Muscle of leg (tissue), 11 donors: ENCODE results near the gene ZNF726. TPM values are rescaled to one million over a fixed set of nuclear protein-coding genes. Genes with fewer than 3 reads are reported as not detected.
A peak's percentile ranks its signal among the peaks of the same experiment; 100 is the strongest.
"Not testable (repeated sequence)": the region's sequence is repeated elsewhere in the genome, so short reads cannot be mapped to it uniquely, and the experiment has no call there.

Source experiments
- DNase-seq: peaks from one replicate; pipeline ENCODE4 v3.0.0; 2013
- H3K27ac ChIP-seq: one replicate; pipeline ENCODE4 v1.5.1; 2013; ENCODE audit warnings: mild to moderate bottlenecking, low read length, control low read depth
- H3K27me3 ChIP-seq: one replicate; pipeline ENCODE4 v1.6.1; 2013; ENCODE audit warnings: low read length; ENCODE audit not compliant: control insufficient read depth, insufficient read depth
- H3K36me3 ChIP-seq: one replicate; pipeline ENCODE4 v1.6.1; 2013; ENCODE audit warnings: low read length; ENCODE audit not compliant: control insufficient read depth, insufficient read depth
- H3K4me1 ChIP-seq: one replicate; pipeline ENCODE4 v1.6.1; 2013; ENCODE audit warnings: low read length; ENCODE audit not compliant: control insufficient read depth, insufficient read depth
- H3K4me3 ChIP-seq: one replicate; pipeline ENCODE4 v1.5.1; 2013; ENCODE audit warnings: low read length, control low read depth
- H3K9me3 ChIP-seq: replicated peaks from 2 replicates; pipeline ENCODE4 v1.6.1; 2013; ENCODE audit warnings: low read depth, low read length; ENCODE audit not compliant: control insufficient read depth
- WGBS: methylation state at CpG from one replicate; pipeline ENCODE4 v1.1.5; 2013; ENCODE audit warnings: missing lambda C conversion rate; ENCODE audit not compliant: insufficient coverage; 5-methylcytosine and 5-hydroxymethylcytosine counted together
- polyA plus RNA-seq, 8 donors: library from polyadenylated mRNA; unstranded; fragments of 120-200 nt; gene quantifications; one replicate each; pipeline versions ENCODE4 v1.2.1 to v1.2.3, GENCODE V29; 2013; ENCODE audit warnings: inconsistent platforms in 1 of 8, low replicate concordance in 1 of 8; ENCODE audit not compliant: insufficient read length in 8 of 8, insufficient read depth in 1 of 8
- total RNA-seq: library from RNA; stranded (reverse); fragments of 120-200 nt; gene quantifications from one replicate; pipeline ENCODE4 v1.2.4, GENCODE V29; 2013

ZNF726 gene
- total and polyA plus RNA-seq, 9 donors: 3.3 to 5.7 (median 4.4) TPM

- H3K36me3 ChIP-seq, H3K4me1 ChIP-seq, H3K4me3 ChIP-seq, H3K9me3 ChIP-seq, H3K27ac ChIP-seq, DNase-seq, H3K27me3 ChIP-seq: not testable (repeated sequence)
- 94% methylated on average over 7 of the region's 15 CpGs for WGBS
Measured at GRCh38 chr19:23896096-23896495, 18.6 kb upstream of the ZNF726 start.

GRCh38 chr19:23896912-23897311 is 17.8 kb upstream of the ZNF726 start:
- Histone ChIP-seq H3K36me3 (no peaks in the 10 kb centered on the region), H3K27me3 (no peaks in the 10 kb centered on the region), H3K27ac (no peak overlapping the region), H3K4me3 (no peak overlapping the region), H3K9me3 (peaks cover 13% of the 10 kb centered on the region), H3K4me1 (no peaks in the 10 kb centered on the region)
- no peak for DNase-seq
- 50% methylated on average over 1 of the region's 1 CpG for WGBS

GRCh38 chr19:23901360-23901759 is 13.3 kb upstream of the ZNF726 start:
- 92% methylated on average over 2 of the region's 4 CpGs for WGBS
- no peaks in the 10 kb centered on the region for H3K4me1 ChIP-seq
- no peak overlapping the region for H3K27ac ChIP-seq
- H3K27me3 ChIP-seq: no peaks in the 10 kb centered on the region
- no peak overlapping the region for H3K4me3 ChIP-seq
- no peaks in the 10 kb centered on the region for H3K36me3 ChIP-seq
- DNase-seq: no peak
- peaks cover 24% of the 10 kb centered on the region for H3K9me3 ChIP-seq

- Histone ChIP-seq H3K9me3 (peaks cover 20% of the 10 kb centered on the region), H3K36me3 (no peaks in the 10 kb centered on the region), H3K4me3 (no peak overlapping the region), H3K4me1 (no peaks in the 10 kb centered on the region), H3K27me3 (no peaks in the 10 kb centered on the region), H3K27ac (no peak overlapping the region)
- 35% methylated on average over 2 of the region's 3 CpGs for WGBS
- no peak for DNase-seq
Measured at GRCh38 chr19:23904406-23904805, 10.3 kb upstream of the ZNF726 start.

GRCh38 chr19:23905771-23906170 is 8.9 kb upstream of the ZNF726 start:
- H3K9me3 ChIP-seq: peaks cover 15% of the 10 kb centered on the region
- 68% methylated on average over 3 of the region's 4 CpGs for whole genome bisulfite sequencing

GRCh38 chr19:23906835-23907234 is 7.9 kb upstream of the ZNF726 start:
- no peaks in the 10 kb centered on the region for H3K27me3 ChIP-seq
- H3K36me3 ChIP-seq: no peaks in the 10 kb centered on the region
- H3K9me3 ChIP-seq: peaks cover 11% of the 10 kb centered on the region
- H3K4me3 ChIP-seq: no peak overlapping the region
- no peak for DNase-seq
- no peak overlapping the region for H3K27ac ChIP-seq
- WGBS: no CpG with 5 or more reads among the region's 2 CpGs
- H3K4me1 ChIP-seq: no peaks in the 10 kb centered on the region

More at GRCh38 chr19:23905771-23906170, 8.9 kb upstream of the ZNF726 start:
- H3K4me3 ChIP-seq: no peak overlapping the region
- no peak overlapping the region for H3K27ac ChIP-seq
- no peaks in the 10 kb centered on the region for H3K4me1 ChIP-seq
- no peaks in the 10 kb centered on the region for H3K36me3 ChIP-seq
- no peaks in the 10 kb centered on the region for H3K27me3 ChIP-seq
- no peak for DNase-seq

- peaks cover 11% of the 10 kb centered on the region for H3K9me3 ChIP-seq
- no peaks in the 10 kb centered on the region for H3K4me1 ChIP-seq
- no peak for DNase-seq
- H3K27me3 ChIP-seq: no peaks in the 10 kb centered on the region
- H3K27ac ChIP-seq: no peak overlapping the region
- H3K4me3 ChIP-seq: no peak overlapping the region
- no peaks in the 10 kb centered on the region for H3K36me3 ChIP-seq
Measured at GRCh38 chr19:23908165-23908564, 6.5 kb upstream of the ZNF726 start.

- no peaks in the 10 kb centered on the region for H3K27me3 ChIP-seq
- H3K9me3 ChIP-seq: peaks cover 9% of the 10 kb centered on the region
- H3K4me1 ChIP-seq: peaks cover 2% of the 10 kb centered on the region
- DNase-seq: no peak
- no peaks in the 10 kb centered on the region for H3K36me3 ChIP-seq
- H3K4me3 ChIP-seq: no peak overlapping the region
- H3K27ac ChIP-seq: no peak overlapping the region
Measured at GRCh38 chr19:23909222-23909621, 5.5 kb upstream of the ZNF726 start.

- peaks cover 8% of the 10 kb centered on the region for H3K4me1 ChIP-seq
- 53% methylated on average over 5 of the region's 11 CpGs for WGBS
- H3K36me3 ChIP-seq: no peaks in the 10 kb centered on the region
- H3K4me3 ChIP-seq: peak overlapping the region; percentile 78
- no peaks in the 10 kb centered on the region for H3K9me3 ChIP-seq
- DNase-seq: peak; percentile 4
- H3K27me3 ChIP-seq: no peaks in the 10 kb centered on the region
- H3K27ac ChIP-seq: no peak overlapping the region
Measured at GRCh38 chr19:23913931-23914330, 755 bp upstream of the ZNF726 start.

GRCh38 chr19:23916991-23917390 is 2.3 kb downstream of the ZNF726 start:
- no peak for DNase-seq
- Histone ChIP-seq H3K27me3 (no peaks in the 10 kb centered on the region), H3K9me3 (no peaks in the 10 kb centered on the region), H3K27ac (no peak overlapping the region), H3K4me1 (peaks cover 8% of the 10 kb centered on the region), H3K4me3 (no peak overlapping the region), H3K36me3 (no peaks in the 10 kb centered on the region)

GRCh38 chr19:23917856-23918255 is 3.2 kb downstream of the ZNF726 start:
- no peak overlapping the region for H3K27ac ChIP-seq
- DNase-seq: no peak
- no peaks in the 10 kb centered on the region for H3K27me3 ChIP-seq
- H3K9me3 ChIP-seq: no peaks in the 10 kb centered on the region
- 92% methylated on average over 5 of the region's 5 CpGs for WGBS
- H3K4me1 ChIP-seq: peaks cover 8% of the 10 kb centered on the region
- H3K4me3 ChIP-seq: no peak overlapping the region
- H3K36me3 ChIP-seq: peaks cover 4% of the 10 kb centered on the region
